DMS153 treated with DMSO at 0.1 percent for 48 hours (cell line): Measurements from ENCODE around the gene CD300LB.

ENCODE experiments used
- DNase-seq: peaks from one replicate; lab custom pipeline; 2025; ENCODE audit not compliant: unreplicated experiment; lab: John Stamatoyannopoulos, UW

Gene CD300LB

GRCh38 chr17:74550602-74551001 lies 19.3 kb upstream of the CD300LB start:
- DNase-seq = no peak

GRCh38 chr17:74549343-74549742 lies 18.1 kb upstream of the CD300LB start:
- DNase-seq = no peak

- no peak for DNase-seq
Observed at GRCh38 chr17:74547736-74548135, 16.5 kb upstream of the CD300LB start.

GRCh38 chr17:74547264-74547663 lies 16.0 kb upstream of the CD300LB start:
- no peak for DNase-seq

GRCh38 chr17:74546586-74546985 lies 15.3 kb upstream of the CD300LB start:
- DNase-seq = no peak

- DNase-seq = no peak
Observed at GRCh38 chr17:74545843-74546230, 14.6 kb upstream of the CD300LB start, which contains the start of gene CD300C. CD300C (minus strand) TSS chr17:74546115; CDS start chr17:74545782, 333 bp downstream.

- no peak for DNase-seq
Observed at GRCh38 chr17:74544991-74545842, 13.9 kb upstream of the CD300LB start.

GRCh38 chr17:74543891-74544760 lies 12.9 kb upstream of the CD300LB start:
- DNase-seq = no peak

- no peak for DNase-seq
Observed at GRCh38 chr17:74543406-74543805, 12.1 kb upstream of the CD300LB start.

- no peak for DNase-seq
Observed at GRCh38 chr17:74542727-74543383, 11.6 kb upstream of the CD300LB start.

- DNase-seq = no peak
Observed at GRCh38 chr17:74542166-74542565, 10.9 kb upstream of the CD300LB start.

GRCh38 chr17:74541176-74542111 lies 10.2 kb upstream of the CD300LB start:
- no peak for DNase-seq

GRCh38 chr17:74539281-74539820 lies 8.1 kb upstream of the CD300LB start:
- DNase-seq = no peak

GRCh38 chr17:74536890-74537289 lies 5.6 kb upstream of the CD300LB start:
- no peak for DNase-seq

- no peak for DNase-seq
Observed at GRCh38 chr17:74532115-74532514, 840 bp upstream of the CD300LB start.

GRCh38 chr17:74530831-74531150 lies 484 bp downstream of the CD300LB start:
- no peak for DNase-seq

GRCh38 chr17:74529243-74529642 lies 2.0 kb downstream of the CD300LB start:
- no peak for DNase-seq

GRCh38 chr17:74528491-74529199 lies 2.6 kb downstream of the CD300LB start:
- DNase-seq = no peak

GRCh38 chr17:74527756-74528155 lies 3.5 kb downstream of the CD300LB start:
- no peak for DNase-seq

GRCh38 chr17:74527081-74527480 lies 4.2 kb downstream of the CD300LB start:
- DNase-seq = no peak
